SK-N-SH (cell line): ENCODE measurements around the gene PHACTR4. TPM values are rescaled to one million over a fixed set of nuclear protein-coding genes. Genes with fewer than 3 reads are reported as not detected.
"Not testable (repeated sequence)": the region's sequence is repeated elsewhere in the genome, so short reads cannot be mapped to it uniquely, and the experiment has no call there.

Experiments
- CTCF ChIA-PET: fragments of 300-600, 350-600 bp; formaldehyde crosslinking; extraction: SDS; loops from one replicate; lab custom pipeline; 2021; lab: Yijun Ruan, JAX
- POLR2A ChIA-PET: fragments of 350-600 bp; sonication (Branson Sonifier 250); formaldehyde crosslinking; extraction: SDS; loops from one replicate; lab custom pipeline; 2020; ENCODE audit warnings: antibody characterized with exemption, inconsistent platforms; lab: Yijun Ruan, JAX
- DNase-seq: peaks from one replicate; pipeline ENCODE4 v3.0.0; 2012
- H2AFZ ChIP-seq: fragments of 200-600 bp; sonication (generic); 2 replicates; pipeline ENCODE4 v1.8.1; 2016; ENCODE audit warnings: antibody characterized with exemption, mild to moderate bottlenecking, low read depth
- H3F3A ChIP-seq: fragments of 200-600 bp; sonication (generic); replicated peaks from 2 replicates; pipeline ENCODE3; 2016; ENCODE audit warnings: antibody characterized with exemption, mild to moderate bottlenecking; ENCODE audit not compliant: insufficient read depth
- H3K27ac ChIP-seq, 2 experiments: fragments of 200-500 bp in 1 of 2; fragments of 200-600 bp in 1 of 2; sonication (Bioruptor generic) in 1 of 2; sonication (generic), shearing (Covaris generic) in 1 of 2; 2 replicates each; pipeline versions ENCODE4 v1.5.1 to v1.6.1; 2014 to 2016; ENCODE audit warnings: low read depth in 2 of 2, inconsistent platforms in 1 of 2, low read length in 1 of 2, mild to moderate bottlenecking in 1 of 2, mixed read lengths in 1 of 2
- H3K27me3 ChIP-seq: fragments of 200-600 bp; sonication (generic), shearing (Covaris generic); 2 replicates; pipeline ENCODE4 v1.6.1; 2016; ENCODE audit warnings: mixed run types; ENCODE audit not compliant: insufficient read depth
- H3K36me3 ChIP-seq, 2 experiments: fragments of 200-500 bp in 1 of 2; fragments of 200-600 bp in 1 of 2; sonication (Bioruptor generic) in 1 of 2; sonication (generic) in 1 of 2; replicated peaks in 1 of 2; 2 replicates each; pipeline versions ENCODE3 to v1.5.1; 2014 to 2016; ENCODE audit warnings: low read length in 1 of 2, mild to moderate bottlenecking in 1 of 2; ENCODE audit not compliant: insufficient read depth in 2 of 2, control insufficient read depth in 1 of 2
- H3K4me1 ChIP-seq, 2 experiments: fragments of 200-500 bp in 1 of 2; fragments of 200-600 bp in 1 of 2; sonication (Bioruptor generic) in 1 of 2; sonication (generic), shearing (Covaris generic) in 1 of 2; 2 replicates each; pipeline versions ENCODE4 v1.5.1 to v1.6.1; 2014 to 2016; ENCODE audit warnings: low read depth in 1 of 2, low read length in 1 of 2, mixed run types in 1 of 2; ENCODE audit not compliant: insufficient read depth in 2 of 2, control insufficient read depth in 1 of 2
- H3K4me2 ChIP-seq: fragments of 200-600 bp; sonication (generic), shearing (Covaris generic); 2 replicates; pipeline ENCODE4 v1.6.1; 2017; ENCODE audit warnings: mixed run types
- H3K4me3 ChIP-seq, 2 experiments: fragments of 200-500 bp in 1 of 2; fragments of 200-600 bp in 1 of 2; sonication (Bioruptor generic) in 1 of 2; sonication (generic), shearing (Covaris generic) in 1 of 2; 2 replicates each; pipeline versions ENCODE4 v1.5.1 to v1.8.1; 2014 to 2016; ENCODE audit warnings: low read depth in 2 of 2, inconsistent platforms in 1 of 2, low read length in 1 of 2, mild to moderate bottlenecking in 1 of 2, mixed read lengths in 1 of 2, moderate library complexity in 1 of 2
- H3K79me2 ChIP-seq: fragments of 200-600 bp; sonication (generic); 2 replicates; pipeline ENCODE4 v1.8.1; 2017; ENCODE audit warnings: mild to moderate bottlenecking; ENCODE audit not compliant: insufficient read depth
- H3K9ac ChIP-seq: fragments of 200-600 bp; sonication (generic); 2 replicates; pipeline ENCODE4 v1.6.1; 2017; ENCODE audit warnings: mixed run types
- H3K9me2 ChIP-seq: fragments of 200-600 bp; sonication (generic); 2 replicates; pipeline ENCODE4 v1.6.1; 2017; ENCODE audit warnings: mixed run types
- H3K9me3 ChIP-seq: fragments of 200-600 bp; sonication (generic); 2 replicates; pipeline ENCODE4 v1.6.1; 2017; ENCODE audit warnings: mixed run types, mild to moderate bottlenecking, moderate library complexity
- H4K20me1 ChIP-seq: fragments of 200-600 bp; sonication (generic); 2 replicates; pipeline ENCODE4 v1.6.1; 2017; ENCODE audit warnings: mild to moderate bottlenecking, mixed run types; ENCODE audit not compliant: insufficient read depth
- CHD2 ChIP-seq: fragments of 150-350 bp; IDR thresholded peaks from 2 replicates; pipeline ENCODE4 v1.6.1; 2018; ENCODE audit warnings: low read length; ENCODE audit not compliant: partially characterized antibody
- ELF1 ChIP-seq: IDR thresholded peaks from 2 replicates; pipeline ENCODE4 v1.4.0; 2012
- FOSL2 ChIP-seq: IDR thresholded peaks from 2 replicates; pipeline ENCODE4 v1.4.0; 2012; ENCODE audit warnings: low read depth, mild to moderate bottlenecking, moderate library complexity, borderline replicate concordance
- GATA2 ChIP-seq: sonication (generic); formaldehyde crosslinking; IDR thresholded peaks from 2 replicates; pipeline ENCODE4 v1.5.0; 2020; ENCODE audit warnings: mild to moderate bottlenecking, missing genetic modification reagents
- MEF2A ChIP-seq: IDR thresholded peaks from 2 replicates; pipeline ENCODE4 v1.4.0; 2012; ENCODE audit warnings: low read depth, borderline replicate concordance
- MXI1 ChIP-seq: IDR thresholded peaks from 2 replicates; pipeline ENCODE4 v1.6.1; 2012; ENCODE audit warnings: mild to moderate bottlenecking, low read depth, low read length, improper control_type of control experiment
- NRF1 ChIP-seq: IDR thresholded peaks from 2 replicates; pipeline ENCODE4 v1.6.1; 2012; ENCODE audit warnings: low read depth, mild to moderate bottlenecking, low read length
- RCOR1 ChIP-seq: fragments of 150-350 bp; IDR thresholded peaks from 2 replicates; pipeline ENCODE4 v1.6.1; 2017; ENCODE audit warnings: antibody characterized with exemption, low read length
- TAF1 ChIP-seq: IDR thresholded peaks from 2 replicates; pipeline ENCODE4 v1.6.1; 2012; ENCODE audit warnings: low read depth, mild to moderate bottlenecking, low read length, moderate library complexity, borderline replicate concordance
- TCF12 ChIP-seq: IDR thresholded peaks from 2 replicates; pipeline ENCODE4 v1.4.0; 2012
- YY1 ChIP-seq: IDR thresholded peaks from 2 replicates; pipeline ENCODE4 v1.4.0; 2012; ENCODE audit warnings: low read depth, mild to moderate bottlenecking
- WGBS: methylation state at CpG from one replicate; pipeline ENCODE4 v1.1.6; 2017; ENCODE audit warnings: low lambda C conversion rate; 5-methylcytosine and 5-hydroxymethylcytosine counted together
- polyA plus RNA-seq, 3 experiments: library from polyadenylated mRNA; depleted of rRNA; stranded (reverse); fragments of >200 nt; gene quantifications; 2 replicates each; pipeline ENCODE4 v1.2.3, GENCODE V29; 2012
- TF ChIP-seq, protein P1 (sequence below): IDR thresholded peaks from 2 replicates; pipeline ENCODE4 v1.4.0; 2012; ENCODE audit warnings: low read depth, borderline replicate concordance
- TF ChIP-seq, protein P2 (sequence below): fragments of 150-350 bp; IDR thresholded peaks from 2 replicates; pipeline ENCODE4 v1.6.1; 2017; ENCODE audit warnings: antibody characterized with exemption, low read length, low read depth, borderline replicate concordance

The PHACTR4 gene
- polyA plus RNA-seq, 1 of the 3 experiments (the other 2 are of a cell fraction) = 9.8 TPM

GRCh38 chr1:28470146-28470545 lies 100.6 kb downstream of the PHACTR4 start:
- 57% methylated on average over 2 of the region's 2 CpGs for WGBS
- CTCF ChIA-PET = interaction anchor here (1.4 kb wide), 1 partner anchor 17 kb away, joined by 3 read pairs; no protein-coding TSS in a partner anchor
- POLR2A ChIA-PET = interaction anchor here (0.7 to 1.1 kb wide), 2 partner anchors 39 to 1250 kb away, joined by 3 to 4 read pairs; no protein-coding TSS in a partner anchor

DNA sequence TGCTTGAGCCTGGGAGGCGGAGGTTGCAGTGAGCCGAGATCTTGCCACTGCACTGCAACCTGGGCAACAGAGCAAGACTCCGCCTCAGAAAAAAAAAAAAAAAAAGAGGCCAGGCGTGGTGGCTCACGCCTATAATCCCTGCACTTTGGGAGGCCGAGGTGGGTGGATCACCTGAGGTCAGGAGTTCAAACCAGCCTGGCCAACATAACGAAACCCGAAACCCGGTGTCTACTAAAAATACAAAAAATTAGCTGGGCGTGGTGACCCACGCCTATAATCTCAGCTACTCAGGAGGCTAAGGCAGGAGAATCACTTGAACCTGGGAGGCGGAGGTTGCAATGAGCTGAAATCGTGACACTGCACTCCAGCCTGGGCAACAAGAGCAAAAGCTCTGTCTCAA lies 110.0 kb downstream of the PHACTR4 start:
- H3K27me3 ChIP-seq, H3K9ac ChIP-seq, H3K27ac ChIP-seq, CTCF ChIA-PET, H2AFZ ChIP-seq, H3K79me2 ChIP-seq, H3K4me1 ChIP-seq, H3K9me3 ChIP-seq, H3K4me3 ChIP-seq, H3F3A ChIP-seq, H3K4me2 ChIP-seq, DNase-seq, H4K20me1 ChIP-seq, POLR2A ChIA-PET, H3K9me2 ChIP-seq: not testable (repeated sequence)
- WGBS = 91% methylated on average over 13 of the region's 13 CpGs
- H3K36me3 ChIP-seq = peaks cover 22 to 43% of the 10 kb centered on the region in 2 experiments

More at GRCh38 chr1:28470146-28470545, 100.6 kb downstream of the PHACTR4 start:
- H3K4me3 ChIP-seq = no peak overlapping the region
- H3F3A ChIP-seq = peaks cover 7% of the 10 kb centered on the region
- TF ChIP-seq CHD2 (no peak), GATA2 (CRISPR knock-in tag) (no peak), TAF1 (no peak), TCF12 (no peak), NRF1 (no peak), MEF2A (no peak), MXI1 (no peak), FOSL2 (no peak), RCOR1 (no peak), ELF1 (no peak), YY1 (no peak)
- TF ChIP-seq, protein P1, sequence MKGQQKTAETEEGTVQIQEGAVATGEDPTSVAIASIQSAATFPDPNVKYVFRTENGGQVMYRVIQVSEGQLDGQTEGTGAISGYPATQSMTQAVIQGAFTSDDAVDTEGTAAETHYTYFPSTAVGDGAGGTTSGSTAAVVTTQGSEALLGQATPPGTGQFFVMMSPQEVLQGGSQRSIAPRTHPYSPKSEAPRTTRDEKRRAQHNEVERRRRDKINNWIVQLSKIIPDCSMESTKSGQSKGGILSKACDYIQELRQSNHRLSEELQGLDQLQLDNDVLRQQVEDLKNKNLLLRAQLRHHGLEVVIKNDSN = no peak
- TF ChIP-seq, protein P2, sequence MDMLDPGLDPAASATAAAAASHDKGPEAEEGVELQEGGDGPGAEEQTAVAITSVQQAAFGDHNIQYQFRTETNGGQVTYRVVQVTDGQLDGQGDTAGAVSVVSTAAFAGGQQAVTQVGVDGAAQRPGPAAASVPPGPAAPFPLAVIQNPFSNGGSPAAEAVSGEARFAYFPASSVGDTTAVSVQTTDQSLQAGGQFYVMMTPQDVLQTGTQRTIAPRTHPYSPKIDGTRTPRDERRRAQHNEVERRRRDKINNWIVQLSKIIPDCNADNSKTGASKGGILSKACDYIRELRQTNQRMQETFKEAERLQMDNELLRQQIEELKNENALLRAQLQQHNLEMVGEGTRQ = no peak
- no peaks in the 10 kb centered on the region for H3K9me2 ChIP-seq
- H3K4me1 ChIP-seq = no peaks in the 10 kb centered on the region
- H3K27me3 ChIP-seq = no peaks in the 10 kb centered on the region
- H2AFZ ChIP-seq = no peak overlapping the region
- no peak overlapping the region for H3K9ac ChIP-seq
- no peak overlapping the region for H3K27ac ChIP-seq
- DNase-seq = no peak
- no peak overlapping the region for H3K4me2 ChIP-seq
- H3K36me3 ChIP-seq = peaks cover 20 to 41% of the 10 kb centered on the region in 2 experiments
- H3K79me2 ChIP-seq = peaks cover 5% of the 10 kb centered on the region; the same call in 1 of the 2 replicates
- H3K9me3 ChIP-seq = no peaks in the 10 kb centered on the region
- no peaks in the 10 kb centered on the region for H4K20me1 ChIP-seq
